ENCODE results near the gene FBXW5. TPM values are rescaled to one million over a fixed set of nuclear protein-coding genes. Genes with fewer than 3 reads are reported as not detected.
A peak's percentile ranks its signal among the peaks of the same experiment; 100 is the strongest.

FBXW5 gene
- total RNA-seq, 1 donor from 2014 or later: 100.0 TPM

- TF ChIP-seq CTCF (IDR thresholded peaks at IDR 0.05; ENCODE audit: unreplicated experiment): no peak
- peaks cover 32% of the 10 kb centered on the region for H3K36me3 Mint-ChIP-seq (ENCODE audit: low read depth, unreplicated experiment)
- no peaks in the 10 kb centered on the region for H3K9me3 Mint-ChIP-seq (ENCODE audit: unreplicated experiment)
- no peak for DNase-seq (ENCODE audit: low spot score)
- H3K27ac Mint-ChIP-seq (ENCODE audit: unreplicated experiment): no peak overlapping the region
- peaks cover 7% of the 10 kb centered on the region for H3K4me1 Mint-ChIP-seq (ENCODE audit: unreplicated experiment)
- peaks cover 6% of the 10 kb centered on the region for H3K27me3 Mint-ChIP-seq (ENCODE audit: unreplicated experiment)
- H3K4me3 Mint-ChIP-seq (ENCODE audit: unreplicated experiment): no peak overlapping the region
Measured at GRCh38 chr9:136901516-136902258, 42.9 kb downstream of the FBXW5 start.

- H3K9me3 Mint-ChIP-seq (ENCODE audit: unreplicated experiment): no peaks in the 10 kb centered on the region
- no peak overlapping the region for H3K27ac Mint-ChIP-seq (ENCODE audit: unreplicated experiment)
- no peak overlapping the region for H3K4me3 Mint-ChIP-seq (ENCODE audit: unreplicated experiment)
- H3K4me1 Mint-ChIP-seq (ENCODE audit: unreplicated experiment): peaks cover 7% of the 10 kb centered on the region
- H3K36me3 Mint-ChIP-seq (ENCODE audit: low read depth, unreplicated experiment): peaks cover 30% of the 10 kb centered on the region
- H3K27me3 Mint-ChIP-seq (ENCODE audit: unreplicated experiment): peaks cover 4% of the 10 kb centered on the region
- no peak for DNase-seq (ENCODE audit: low spot score)
- no peak for TF ChIP-seq CTCF (IDR thresholded peaks at IDR 0.05; ENCODE audit: unreplicated experiment)
Measured at GRCh38 chr9:136900988-136901515, 43.5 kb downstream of the FBXW5 start.

- Mint-ChIP-seq H3K9me3 (ENCODE audit: unreplicated experiment) (no peaks in the 10 kb centered on the region), H3K27ac (ENCODE audit: unreplicated experiment) (no peak overlapping the region), H3K4me1 (ENCODE audit: unreplicated experiment) (peaks cover 7% of the 10 kb centered on the region), H3K36me3 (ENCODE audit: low read depth, unreplicated experiment) (peaks cover 29% of the 10 kb centered on the region), H3K27me3 (ENCODE audit: unreplicated experiment) (peaks cover 4% of the 10 kb centered on the region), H3K4me3 (ENCODE audit: unreplicated experiment) (peak overlapping the region; percentile 53)
- no peak for TF ChIP-seq CTCF (IDR thresholded peaks at IDR 0.05; ENCODE audit: unreplicated experiment)
- DNase-seq (ENCODE audit: low spot score): no peak
Measured at GRCh38 chr9:136900556-136900955, 44.0 kb downstream of the FBXW5 start.

GRCh38 chr9:136899196-136899595 is 45.3 kb downstream of the FBXW5 start:
- TF ChIP-seq CTCF (IDR thresholded peaks at IDR 0.05; ENCODE audit: unreplicated experiment): no peak
- Mint-ChIP-seq H3K9me3 (ENCODE audit: unreplicated experiment) (no peaks in the 10 kb centered on the region), H3K27ac (ENCODE audit: unreplicated experiment) (no peak overlapping the region), H3K27me3 (ENCODE audit: unreplicated experiment) (peaks cover 2% of the 10 kb centered on the region), H3K4me3 (ENCODE audit: unreplicated experiment) (peak overlapping the region; percentile 62), H3K4me1 (ENCODE audit: unreplicated experiment) (peaks cover 7% of the 10 kb centered on the region), H3K36me3 (ENCODE audit: low read depth, unreplicated experiment) (peaks cover 31% of the 10 kb centered on the region)
- no peak for DNase-seq (ENCODE audit: low spot score)

- Mint-ChIP-seq H3K36me3 (ENCODE audit: low read depth, unreplicated experiment) (peaks cover 31% of the 10 kb centered on the region), H3K27ac (ENCODE audit: unreplicated experiment) (no peak overlapping the region), H3K27me3 (ENCODE audit: unreplicated experiment) (peaks cover 2% of the 10 kb centered on the region), H3K4me3 (ENCODE audit: unreplicated experiment) (no peak overlapping the region), H3K4me1 (ENCODE audit: unreplicated experiment) (peaks cover 7% of the 10 kb centered on the region), H3K9me3 (ENCODE audit: unreplicated experiment) (no peaks in the 10 kb centered on the region)
- no peak for TF ChIP-seq CTCF (IDR thresholded peaks at IDR 0.05; ENCODE audit: unreplicated experiment)
- DNase-seq (ENCODE audit: low spot score): no peak
Measured at GRCh38 chr9:136898483-136899100, 45.9 kb downstream of the FBXW5 start.
